A673 (cell line): ENCODE results near the gene GCC1.

Source experiments
- EZH2 ChIP-seq: fragments of 200-600 bp; sonication (generic); IDR thresholded peaks from 2 replicates; pipeline ENCODE4 v1.6.1; 2017; ENCODE audit warnings: borderline replicate concordance, low read depth, mild to moderate bottlenecking, mixed read lengths, antibody characterized with exemption, low read length; ENCODE audit not compliant: poor library complexity, severe bottlenecking
- TF ChIP-seq, protein P1 (sequence below): fragments of 300-800, 200-600 bp; sonication (generic); conservative IDR thresholded peaks from 2 replicates; pipeline ENCODE4 v1.5.1; 2017; ENCODE audit warnings: low read depth, mild to moderate bottlenecking, antibody characterized with exemption, low read length, moderate library complexity, mixed read lengths

DNA sequence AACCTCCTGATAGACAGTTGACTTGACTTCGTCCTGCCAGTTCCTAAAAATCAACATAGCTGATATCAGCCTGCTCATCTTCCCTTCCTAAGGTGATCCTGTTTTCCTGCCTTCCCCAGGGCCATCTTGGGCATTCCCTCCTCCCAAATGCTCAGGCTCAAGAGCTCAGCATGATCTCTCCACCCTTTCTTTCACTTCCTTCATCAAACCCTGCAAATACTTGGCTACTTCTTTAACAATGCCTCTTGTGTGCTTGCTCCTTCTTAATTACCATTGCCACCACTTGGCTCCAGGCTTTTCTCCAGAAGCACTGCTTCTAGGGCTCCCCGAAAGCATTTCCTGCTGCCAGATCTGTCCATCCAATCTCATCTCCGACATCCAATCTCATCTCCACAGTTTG lies 15.5 kb upstream of the GCC1 start:
- TF ChIP-seq, protein P1, sequence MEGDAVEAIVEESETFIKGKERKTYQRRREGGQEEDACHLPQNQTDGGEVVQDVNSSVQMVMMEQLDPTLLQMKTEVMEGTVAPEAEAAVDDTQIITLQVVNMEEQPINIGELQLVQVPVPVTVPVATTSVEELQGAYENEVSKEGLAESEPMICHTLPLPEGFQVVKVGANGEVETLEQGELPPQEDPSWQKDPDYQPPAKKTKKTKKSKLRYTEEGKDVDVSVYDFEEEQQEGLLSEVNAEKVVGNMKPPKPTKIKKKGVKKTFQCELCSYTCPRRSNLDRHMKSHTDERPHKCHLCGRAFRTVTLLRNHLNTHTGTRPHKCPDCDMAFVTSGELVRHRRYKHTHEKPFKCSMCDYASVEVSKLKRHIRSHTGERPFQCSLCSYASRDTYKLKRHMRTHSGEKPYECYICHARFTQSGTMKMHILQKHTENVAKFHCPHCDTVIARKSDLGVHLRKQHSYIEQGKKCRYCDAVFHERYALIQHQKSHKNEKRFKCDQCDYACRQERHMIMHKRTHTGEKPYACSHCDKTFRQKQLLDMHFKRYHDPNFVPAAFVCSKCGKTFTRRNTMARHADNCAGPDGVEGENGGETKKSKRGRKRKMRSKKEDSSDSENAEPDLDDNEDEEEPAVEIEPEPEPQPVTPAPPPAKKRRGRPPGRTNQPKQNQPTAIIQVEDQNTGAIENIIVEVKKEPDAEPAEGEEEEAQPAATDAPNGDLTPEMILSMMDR = no peak
- TF ChIP-seq EZH2 = no peak
